Tibial artery (tissue), 4 donors: ENCODE measurements around the gene PSAP.
A peak's percentile ranks its signal among the peaks of the same experiment; 100 is the strongest.

Source experiments
- DNase-seq, 2 donors: peaks; one replicate each; pipeline ENCODE4 v3.0.0-alpha.2; 2019
- H3K27ac ChIP-seq, 2 donors: fragments of 200-600 bp; sonication (generic) in 1 of 2; 1 replicate in 1 of 2; 2 replicates in 1 of 2; pipeline ENCODE4 v1.5.1; 2018 to 2019; ENCODE audit warnings: mild to moderate bottlenecking in 1 of 2
- H3K27me3 ChIP-seq, 2 donors: fragments of 200-600 bp; sonication (generic) in 1 of 2; one replicate each; pipeline versions ENCODE4 v1.5.1 to v1.6.0; 2016 to 2019
- H3K36me3 ChIP-seq, 3 donors: fragments of 200-600 bp; sonication (generic) in 2 of 3; one replicate each; pipeline ENCODE4 v1.5.1; 2016 to 2019; ENCODE audit warnings: mild to moderate bottlenecking in 2 of 3
- H3K4me1 ChIP-seq, 4 donors: fragments of 200-600 bp; sonication (generic) in 2 of 4; 1 replicate in 3 of 4; 2 replicates in 1 of 4; pipeline ENCODE4 v1.5.1; 2016 to 2019
- H3K4me3 ChIP-seq, 2 donors: fragments of 200-600 bp; sonication (generic) in 1 of 2; 1 replicate in 1 of 2; 2 replicates in 1 of 2; pipeline ENCODE4 v1.5.1; 2018 to 2019; ENCODE audit warnings: mild to moderate bottlenecking in 2 of 2
- H3K9me3 ChIP-seq, 3 donors: fragments of 200-600 bp; sonication (generic) in 1 of 3; one replicate each; pipeline ENCODE4 v1.5.1; 2016 to 2019
- CTCF ChIP-seq, 2 experiments: fragments of 200-600 bp in 1 of 2; fragments of 450-650 bp in 1 of 2; IDR thresholded peaks; one replicate each; pipeline ENCODE4 v1.5.1; 2017 to 2019; ENCODE audit warnings: antibody characterized with exemption in 2 of 2, mild to moderate bottlenecking in 1 of 2, moderate library complexity in 1 of 2
- intact Hi-C: fragments of 100-400 bp; cut with DNase I; formaldehyde crosslinking; loops from one replicate; pipeline ENCODE4 v1.15.0; 2023; ENCODE audit warnings: low total_unique reads

Gene PSAP

GRCh38 chr10:71844084-71844483 lies 7.0 kb downstream of the PSAP start:
- H3K4me3 ChIP-seq: no peak overlapping the region
- intact Hi-C loops: no loop called here
- no peaks in the 10 kb centered on the region for H3K36me3 ChIP-seq
- no peak for TF ChIP-seq CTCF (IDR thresholded peaks at IDR 0.05)
- no peaks in the 10 kb centered on the region for H3K27me3 ChIP-seq
- peaks cover 0 to 81% (median 41%) of the 10 kb centered on the region in 4 donors for H3K4me1 ChIP-seq
- no peak overlapping the region for H3K27ac ChIP-seq
- no peak for DNase-seq
- H3K9me3 ChIP-seq: no peaks in the 10 kb centered on the region

- Histone ChIP-seq H3K4me1 (peaks cover 0 to 81% (median 38%) of the 10 kb centered on the region in 4 donors), H3K9me3 (no peaks in the 10 kb centered on the region), H3K4me3 (no peak overlapping the region), H3K36me3 (peaks cover 0 to 6% (median 0%) of the 10 kb centered on the region in 3 donors), H3K27ac (no peak overlapping the region), H3K27me3 (no peaks in the 10 kb centered on the region)
- intact Hi-C loops: no loop called here
- DNase-seq: no peak
- TF ChIP-seq CTCF (IDR thresholded peaks at IDR 0.05): no peak
Measured at GRCh38 chr10:71842856-71843686, 8.0 kb downstream of the PSAP start.

GRCh38 chr10:71842422-71842821 lies 8.6 kb downstream of the PSAP start:
- Histone ChIP-seq H3K27me3 (no peaks in the 10 kb centered on the region), H3K4me3 (no peak overlapping the region), H3K4me1 (peaks cover 0 to 83% (median 42%) of the 10 kb centered on the region in 4 donors), H3K36me3 (peaks cover 0 to 6% (median 0%) of the 10 kb centered on the region in 3 donors), H3K27ac (no peak overlapping the region), H3K9me3 (no peaks in the 10 kb centered on the region)
- intact Hi-C loops: no loop called here
- DNase-seq: no peak
- no peak for TF ChIP-seq CTCF (IDR thresholded peaks at IDR 0.05)

- H3K36me3 ChIP-seq: peaks cover 0 to 6% (median 0%) of the 10 kb centered on the region in 3 donors
- no peak overlapping the region for H3K4me3 ChIP-seq
- H3K27ac ChIP-seq: peak overlapping the region; percentile 34 to 85
- intact Hi-C loops: no loop called here
- peaks cover 0 to 84% (median 52%) of the 10 kb centered on the region in 4 donors for H3K4me1 ChIP-seq
- no peak for DNase-seq
- H3K9me3 ChIP-seq: no peaks in the 10 kb centered on the region
- H3K27me3 ChIP-seq: no peaks in the 10 kb centered on the region
- TF ChIP-seq CTCF (IDR thresholded peaks at IDR 0.05): no peak
Measured at GRCh38 chr10:71840958-71841335, 10.1 kb downstream of the PSAP start.

GRCh38 chr10:71840177-71840957 lies 10.7 kb downstream of the PSAP start:
- DNase-seq: peak; percentile 70 to 87
- Histone ChIP-seq H3K36me3 (peaks cover 0 to 6% (median 0%) of the 10 kb centered on the region in 3 donors), H3K9me3 (no peaks in the 10 kb centered on the region), H3K27me3 (no peaks in the 10 kb centered on the region), H3K4me3 (no peak overlapping the region), H3K4me1 (peaks cover 0 to 84% (median 54%) of the 10 kb centered on the region in 4 donors), H3K27ac (peak overlapping the region; percentile 34 to 85)
- intact Hi-C loops: no loop called here
- no peak for TF ChIP-seq CTCF (IDR thresholded peaks at IDR 0.05)
